Measurements from ENCODE around the gene CRYGD.

DNA sequence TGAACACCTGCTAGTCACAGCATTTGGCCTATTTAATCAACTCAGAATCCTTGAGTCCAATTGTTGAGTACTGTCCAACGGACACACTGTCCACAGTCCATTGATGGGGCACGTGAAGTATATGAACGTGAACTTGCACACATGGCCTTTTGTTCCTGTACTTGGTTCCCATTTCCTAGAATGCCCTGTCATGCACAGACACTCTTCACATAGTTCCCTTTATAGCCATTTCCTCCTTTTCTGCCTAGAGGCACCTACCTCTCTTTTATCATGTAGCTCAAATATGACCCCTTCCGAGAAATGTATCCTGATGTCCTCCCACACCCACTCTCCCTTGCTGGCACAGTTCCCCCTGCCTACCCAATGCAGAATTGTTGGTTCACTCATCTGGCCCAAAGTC, 47.8 kb upstream of the CRYGD start:
- TF ChIP-seq POLR2A (IDR thresholded peaks at IDR 0.05) = no peak
- TF ChIP-seq, protein P1, sequence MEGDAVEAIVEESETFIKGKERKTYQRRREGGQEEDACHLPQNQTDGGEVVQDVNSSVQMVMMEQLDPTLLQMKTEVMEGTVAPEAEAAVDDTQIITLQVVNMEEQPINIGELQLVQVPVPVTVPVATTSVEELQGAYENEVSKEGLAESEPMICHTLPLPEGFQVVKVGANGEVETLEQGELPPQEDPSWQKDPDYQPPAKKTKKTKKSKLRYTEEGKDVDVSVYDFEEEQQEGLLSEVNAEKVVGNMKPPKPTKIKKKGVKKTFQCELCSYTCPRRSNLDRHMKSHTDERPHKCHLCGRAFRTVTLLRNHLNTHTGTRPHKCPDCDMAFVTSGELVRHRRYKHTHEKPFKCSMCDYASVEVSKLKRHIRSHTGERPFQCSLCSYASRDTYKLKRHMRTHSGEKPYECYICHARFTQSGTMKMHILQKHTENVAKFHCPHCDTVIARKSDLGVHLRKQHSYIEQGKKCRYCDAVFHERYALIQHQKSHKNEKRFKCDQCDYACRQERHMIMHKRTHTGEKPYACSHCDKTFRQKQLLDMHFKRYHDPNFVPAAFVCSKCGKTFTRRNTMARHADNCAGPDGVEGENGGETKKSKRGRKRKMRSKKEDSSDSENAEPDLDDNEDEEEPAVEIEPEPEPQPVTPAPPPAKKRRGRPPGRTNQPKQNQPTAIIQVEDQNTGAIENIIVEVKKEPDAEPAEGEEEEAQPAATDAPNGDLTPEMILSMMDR (IDR thresholded peaks at IDR 0.05) = no peak

All from adrenal gland (tissue), 5 donors.